Endothelial cell of umbilical vein (primary cell): ENCODE measurements around the gene AFTPH. TPM values are rescaled to one million over a fixed set of nuclear protein-coding genes. Genes with fewer than 3 reads are reported as not detected.

Experiments used
- BruUV-seq: library from RNA; stranded (reverse); fragments of 400-500 nt; replicated peaks from 2 replicates; lab custom pipeline; 2021; lab: Mats Ljungman, UMichigan
- CTCF ChIA-PET: fragments of 300-600, 350-600 bp; sonication (Branson Sonifier 250); formaldehyde crosslinking; loops from one replicate; lab custom pipeline; 2021; ENCODE audit warnings: antibody characterized with exemption, inconsistent platforms; lab: Charles Lee
- POLR2A ChIA-PET: fragments of 300-600, 350-600 bp; sonication (Branson Sonifier 250); formaldehyde crosslinking; loops from one replicate; lab custom pipeline; 2021; ENCODE audit warnings: antibody characterized with exemption, inconsistent platforms; lab: Charles Lee
- DNase-seq: peaks from one replicate; pipeline ENCODE4 v3.0.0-alpha.2; 2011; ENCODE audit warnings: low read depth, low spot score
- FAIRE-seq: peaks from 2 replicates; lab custom pipeline; 2011; peaks lifted over from hg19 to GRCh38; lab: Jason Lieb, UNC
- H2AFZ ChIP-seq: 2 replicates; pipeline ENCODE4 v1.6.0; 2012; ENCODE audit warnings: low read depth, low read length, control low read depth, inconsistent platforms
- H3K27ac ChIP-seq: 2 replicates; pipeline ENCODE4 v1.5.1; 2011; ENCODE audit warnings: low read depth, mild to moderate bottlenecking, control low read depth, low read length, moderate library complexity; ENCODE audit not compliant: insufficient read depth
- H3K27me3 ChIP-seq, 2 experiments: 2 replicates each; pipeline versions ENCODE4 v1.6.0 to v1.6.1; 2011; ENCODE audit warnings: low read length in 2 of 2, mixed read lengths in 1 of 2; ENCODE audit not compliant: control insufficient read depth in 2 of 2, insufficient read depth in 2 of 2
- H3K36me3 ChIP-seq, 2 experiments: 2 replicates in 1 of 2; 3 replicates in 1 of 2; pipeline ENCODE4 v1.5.1; 2011; ENCODE audit warnings: low read length in 2 of 2, mild to moderate bottlenecking in 1 of 2, moderate library complexity in 1 of 2; ENCODE audit not compliant: control insufficient read depth in 2 of 2, insufficient read depth in 2 of 2; ENCODE audit errors: extremely low read depth in 1 of 2
- H3K4me1 ChIP-seq: 3 replicates; pipeline ENCODE4 v1.5.1; 2011; ENCODE audit warnings: mild to moderate bottlenecking, low read length; ENCODE audit not compliant: control insufficient read depth, insufficient read depth; ENCODE audit errors: extremely low read depth
- H3K4me2 ChIP-seq: 2 replicates; pipeline ENCODE4 v1.6.1; 2011; ENCODE audit warnings: low read length, control low read depth, mixed read lengths; ENCODE audit not compliant: insufficient read depth
- H3K4me3 ChIP-seq, 3 experiments: fragments of 200-600 bp in 1 of 3; sonication (generic), shearing (Covaris generic) in 1 of 3; replicated peaks in 1 of 3; 2 replicates each; pipeline ENCODE4 v1.5.1; 2011 to 2016; ENCODE audit warnings: control low read depth in 3 of 3, low read length in 3 of 3, mild to moderate bottlenecking in 2 of 3, inconsistent platforms in 1 of 3, low read depth in 1 of 3, moderate library complexity in 1 of 3; ENCODE audit not compliant: insufficient read depth in 1 of 3
- H3K79me2 ChIP-seq: 2 replicates; pipeline ENCODE4 v1.6.0; 2012; ENCODE audit warnings: low read length, inconsistent platforms; ENCODE audit not compliant: control insufficient read depth, insufficient read depth
- H3K9ac ChIP-seq: replicated peaks from 2 replicates; pipeline ENCODE3; 2011; ENCODE audit warnings: low read length, control low read depth; ENCODE audit not compliant: insufficient read depth; ENCODE audit errors: extremely low read depth
- H3K9me1 ChIP-seq: replicated peaks from 3 replicates; pipeline ENCODE4 v1.6.0; 2011; ENCODE audit warnings: mild to moderate bottlenecking, low read length; ENCODE audit not compliant: control insufficient read depth, insufficient read depth; ENCODE audit errors: extremely low read depth
- H3K9me3 ChIP-seq: replicated peaks from 2 replicates; pipeline ENCODE4 v1.5.1; 2012; ENCODE audit warnings: low read length, inconsistent platforms; ENCODE audit not compliant: control insufficient read depth, insufficient read depth
- H4K20me1 ChIP-seq: replicated peaks from 2 replicates; pipeline ENCODE3; 2011; ENCODE audit warnings: mild to moderate bottlenecking, low read length; ENCODE audit not compliant: control insufficient read depth, insufficient read depth; ENCODE audit errors: extremely low read depth
- CTCF ChIP-seq, 2 donors: IDR thresholded peaks; 1 replicate in 1 of 2; 2 replicates in 1 of 2; pipeline ENCODE4 v1.5.1; 2011; ENCODE audit warnings: low read length in 2 of 2, mild to moderate bottlenecking in 2 of 2, moderate library complexity in 2 of 2, control low read depth in 1 of 2, inconsistent platforms in 1 of 2, low read depth in 1 of 2; ENCODE audit not compliant: insufficient read depth in 1 of 2; ENCODE audit errors: extremely low read depth in 1 of 2
- EZH2 ChIP-seq: IDR thresholded peaks from 2 replicates; pipeline ENCODE4 v1.6.1; 2012; ENCODE audit warnings: borderline replicate concordance, low read depth, mild to moderate bottlenecking, moderate library complexity, low read length, inconsistent platforms; ENCODE audit not compliant: severe bottlenecking
- FOS ChIP-seq: IDR thresholded peaks from 2 replicates; pipeline ENCODE4 v1.6.1; 2011; ENCODE audit warnings: mild to moderate bottlenecking, low read length, moderate library complexity, borderline replicate concordance; ENCODE audit not compliant: insufficient read depth
- GATA2 ChIP-seq: IDR thresholded peaks from 2 replicates; pipeline ENCODE4 v1.7.0; 2011; ENCODE audit warnings: low read depth, mild to moderate bottlenecking, moderate library complexity, mixed read lengths, low read length; ENCODE audit not compliant: insufficient read length, insufficient read depth
- JUN ChIP-seq: IDR thresholded peaks from 2 replicates; pipeline ENCODE4 v1.6.1; 2011; ENCODE audit warnings: borderline replicate concordance, low read depth; ENCODE audit not compliant: insufficient read length, insufficient read depth
- MAX ChIP-seq: IDR thresholded peaks from 2 replicates; pipeline ENCODE4 v1.6.1; 2011; ENCODE audit not compliant: insufficient read depth, insufficient read length
- MYC ChIP-seq: IDR thresholded peaks from one replicate; pipeline ENCODE4 v1.6.1; 2011; ENCODE audit warnings: mild to moderate bottlenecking, low read depth, low read length
- POLR2A ChIP-seq: IDR thresholded peaks from 2 replicates; pipeline ENCODE4 v1.6.1; 2012; ENCODE audit warnings: low read depth, mild to moderate bottlenecking, control low read depth, low read length
- POLR2AphosphoS5 ChIP-seq: IDR thresholded peaks from 2 replicates; pipeline ENCODE4 v1.6.1; 2012; ENCODE audit warnings: low read depth, mild to moderate bottlenecking, control low read depth, low read length, moderate library complexity; ENCODE audit not compliant: insufficient read depth
- dilution Hi-C: fragments of 300-500 bp; cut with MboI; formaldehyde crosslinking; loops from one replicate; pipeline ENCODE4 v1.15.0; 2019; ENCODE audit warnings: low sequenced_read_pairs; ENCODE audit not compliant: extremely low pct_ligation_motif_present
- intact Hi-C: fragments of 100-400 bp; cut with micrococcal nuclease; formaldehyde crosslinking; loops from one replicate; pipeline ENCODE4 v1.10.0; 2022
- polyA plus RNA-seq, 4 experiments: library from polyadenylated mRNA; depleted of rRNA in 3 of 4; stranded (reverse) in 3 of 4; unstranded in 1 of 4; fragments of >200 nt; gene quantifications; 2 replicates each; pipeline versions ENCODE4 v1.2.1 to v1.2.3, GENCODE V29; 2011 to 2012; ENCODE audit warnings: missing spikeins in 1 of 4
- total RNA-seq: library from RNA; stranded (reverse); gene quantifications from 2 replicates; pipeline ENCODE4 v1.2.3, GENCODE V29; 2021

The AFTPH gene
- total and polyA plus RNA-seq, 2 donors (not counting 3 experiments of a cell fraction or from before 2014, with no cell fraction given): 6.9 to 15.3 TPM

GRCh38 chr2:64574871-64575270 lies 50.7 kb downstream of the AFTPH start:
- Histone ChIP-seq H3K36me3 (peaks cover 0 to 7% of the 10 kb centered on the region in 2 experiments), H3K9me3 (no peaks in the 10 kb centered on the region), H3K79me2 (no peaks in the 10 kb centered on the region), H3K9ac (no peak overlapping the region), H3K27ac (no peak overlapping the region), H3K4me2 (no peak overlapping the region), H3K9me1 (no peaks in the 10 kb centered on the region), H3K4me3 (no peak overlapping the region), H3K27me3 (no peaks in the 10 kb centered on the region), H2AFZ (no peak overlapping the region), H3K4me1 (no peaks in the 10 kb centered on the region), H4K20me1 (no peaks in the 10 kb centered on the region)
- POLR2A ChIA-PET: no interaction called here
- no peak for DNase-seq
- dilution Hi-C loops: no loop called here
- intact Hi-C loops: no loop called here
- FAIRE-seq: no peak
- no TSS peak for BruUV-seq
- no peak for TF ChIP-seq GATA2
- no peak for TF ChIP-seq FOS
- TF ChIP-seq MAX: no peak
- no peak for TF ChIP-seq EZH2
- no peak for TF ChIP-seq POLR2AphosphoS5
- no peak for TF ChIP-seq POLR2A
- no peak for TF ChIP-seq JUN
- TF ChIP-seq MYC: no peak
- CTCF ChIA-PET: interaction anchor here (0.7 to 2.2 kb wide), 6 partner anchors 8 to 492 kb away, joined by 3 to 7 read pairs (median 4); no protein-coding TSS in a partner anchor

- POLR2A ChIA-PET: no interaction called here
- Histone ChIP-seq H3K27ac (no peak overlapping the region), H3K79me2 (no peaks in the 10 kb centered on the region), H4K20me1 (no peaks in the 10 kb centered on the region), H3K9me3 (no peaks in the 10 kb centered on the region), H2AFZ (no peak overlapping the region), H3K4me3 (no peak overlapping the region), H3K27me3 (no peaks in the 10 kb centered on the region), H3K36me3 (no peaks in the 10 kb centered on the region), H3K9ac (no peak overlapping the region), H3K4me2 (no peak overlapping the region), H3K9me1 (no peaks in the 10 kb centered on the region), H3K4me1 (peaks cover 1% of the 10 kb centered on the region)
- DNase-seq: no peak
- dilution Hi-C loops (no loop called here), intact Hi-C loops (no loop called here)
- CTCF ChIA-PET: interaction anchor here (2.2 to 4.7 kb wide), 2 partner anchors 11 to 250 kb away, joined by 8 to 22 read pairs; no protein-coding TSS in a partner anchor
- no peak for FAIRE-seq
- BruUV-seq: no TSS peak
- TF ChIP-seq POLR2A (no peak), MYC (no peak), JUN (no peak), GATA2 (no peak), MAX (no peak), FOS (no peak), CTCF (IDR thresholded peaks at IDR 0.05; ENCODE audit: extremely low read depth in 1 of 2, insufficient read depth in 1 of 2, low read depth in 1 of 2, low read length in 2 of 2) (no peak), EZH2 (no peak)
Observed at GRCh38 chr2:64581018-64581417, 56.9 kb downstream of the AFTPH start.
